ENCODE results near the gene DDX42. TPM values are rescaled to one million over a fixed set of nuclear protein-coding genes. Genes with fewer than 3 reads are reported as not detected.

Gene DDX42
- total RNA-seq: 100 to 1,000 TPM; 106 to 116 TPM

GRCh38 chr17:63774141-63774968 is at the start of gene DDX42:
Gene DDX42 (plus strand): TSS chr17:63774170. CDS start chr17:63787050, 12,880 bp downstream.
- DNase-seq: no peak
- no peaks in the 10 kb centered on the region for H3K9me3 Mint-ChIP-seq (ENCODE audit: insufficient read depth)
- peak; percentile 18 for ATAC-seq
- ChIA-PET POLR2A (interaction anchor here (0.6 to 6.0 kb wide), 27 partner anchors 9 to 246 kb away, joined by 3 to 64 read pairs (median 6); partner anchors contain the start of genes DCAF7, FTSJ3, ICAM2 and PSMC5), CTCF (interaction anchor here (0.6 to 3.5 kb wide), 24 partner anchors 9 to 144 kb away, joined by 3 to 15 read pairs (median 4); partner anchors contain the start of gene STRADA)
- peak within 1 kb of the TSS; percentile 100 for H3K27ac Mint-ChIP-seq
- H3K36me3 Mint-ChIP-seq (ENCODE audit: low read depth): peaks cover 54% of the 10 kb centered on the region
- H3K27me3 Mint-ChIP-seq (ENCODE audit: low read depth): no peaks in the 10 kb centered on the region
- H3K4me1 Mint-ChIP-seq (ENCODE audit: low read depth): peaks cover 50% of the 10 kb centered on the region
- H3K4me3 Mint-ChIP-seq: peak within 1 kb of the TSS; percentile 98

GRCh38 chr17:63735691-63736090 is 38.3 kb upstream of the DDX42 start:
- ATAC-seq: no peak
- Mint-ChIP-seq H3K4me3 (no peak overlapping the region), H3K27me3 (ENCODE audit: low read depth) (no peaks in the 10 kb centered on the region), H3K27ac (no peak overlapping the region), H3K36me3 (ENCODE audit: low read depth) (peaks cover 13% of the 10 kb centered on the region), H3K4me1 (ENCODE audit: low read depth) (peaks cover 15% of the 10 kb centered on the region), H3K9me3 (ENCODE audit: insufficient read depth) (no peaks in the 10 kb centered on the region)
- no peak for DNase-seq
- ChIA-PET POLR2A (interaction anchor here (1.2 kb wide), 1 partner anchor 37 kb away, joined by 3 read pairs; the partner anchor contains the start of gene CCDC47), CTCF (interaction anchor here (0.7 to 1.5 kb wide), 3 partner anchors 26 to 124 kb away, joined by 3 to 4 read pairs (median 3); no protein-coding TSS in a partner anchor)

GRCh38 chr17:63740464-63741142 is 33.4 kb upstream of the DDX42 start:
- no peaks in the 10 kb centered on the region for H3K9me3 Mint-ChIP-seq (ENCODE audit: insufficient read depth)
- CTCF ChIA-PET: interaction anchor here (0.9 to 1.6 kb wide), 6 partner anchors 9 to 391 kb away, joined by 3 to 5 read pairs (median 4); no protein-coding TSS in a partner anchor

GRCh38 chr17:63741143-63741407 is 32.9 kb upstream of the DDX42 start:
- H3K9me3 Mint-ChIP-seq (ENCODE audit: insufficient read depth): no peaks in the 10 kb centered on the region
- H3K4me1 Mint-ChIP-seq (ENCODE audit: low read depth): peaks cover 41% of the 10 kb centered on the region
- H3K27ac Mint-ChIP-seq: peak overlapping the region; percentile 92
- ChIA-PET POLR2A (interaction anchor here (0.7 to 3.2 kb wide), 8 partner anchors 9 to 53 kb away, joined by 3 to 63 read pairs (median 7); partner anchors contain the start of genes CCDC47 and DDX42), CTCF (interaction anchor here (0.9 to 1.6 kb wide), 6 partner anchors 9 to 391 kb away, joined by 3 to 5 read pairs (median 4); no protein-coding TSS in a partner anchor)
- peaks cover 18% of the 10 kb centered on the region for H3K36me3 Mint-ChIP-seq (ENCODE audit: low read depth)
- H3K27me3 Mint-ChIP-seq (ENCODE audit: low read depth): no peaks in the 10 kb centered on the region
- ATAC-seq: no peak
- peak overlapping the region; percentile 94 for H3K4me3 Mint-ChIP-seq
- no peak for DNase-seq

More at GRCh38 chr17:63740464-63741142, 33.4 kb upstream of the DDX42 start:
- peaks cover 38% of the 10 kb centered on the region for H3K4me1 Mint-ChIP-seq (ENCODE audit: low read depth)
- no peaks in the 10 kb centered on the region for H3K27me3 Mint-ChIP-seq (ENCODE audit: low read depth)
- ATAC-seq (no peak), DNase-seq (no peak)
- H3K4me3 Mint-ChIP-seq: peak overlapping the region; percentile 94
- H3K36me3 Mint-ChIP-seq (ENCODE audit: low read depth): peaks cover 13% of the 10 kb centered on the region
- peak overlapping the region; percentile 92 for H3K27ac Mint-ChIP-seq
- POLR2A ChIA-PET: interaction anchor here (0.7 to 3.2 kb wide), 10 partner anchors 8 to 86 kb away, joined by 3 to 63 read pairs (median 4); partner anchors contain the start of genes CCDC47, DDX42 and PSMC5

GRCh38 chr17:63741408-63742173 is 32.4 kb upstream of the DDX42 start, which contains the start of gene STRADA:
Gene STRADA (minus strand): TSS chr17:63741799. CDS start chr17:63728369, 13,430 bp downstream.
- peaks cover 41% of the 10 kb centered on the region for H3K4me1 Mint-ChIP-seq (ENCODE audit: low read depth)
- peak; percentile 99 for DNase-seq
- no peaks in the 10 kb centered on the region for H3K9me3 Mint-ChIP-seq (ENCODE audit: insufficient read depth)
- ChIA-PET CTCF (interaction anchor here (0.9 to 1.6 kb wide), 13 partner anchors 10 to 390 kb away, joined by 3 to 13 read pairs (median 4); partner anchors contain the start of genes CCDC47 and DDX42), POLR2A (interaction anchor here (0.7 to 3.2 kb wide), 21 partner anchors 9 to 100 kb away, joined by 3 to 63 read pairs (median 5); partner anchors contain the start of genes CCDC47, DDX42 and LIMD2)
- peak within 1 kb of the TSS; percentile 94 for H3K4me3 Mint-ChIP-seq
- H3K36me3 Mint-ChIP-seq (ENCODE audit: low read depth): peaks cover 20% of the 10 kb centered on the region
- no peaks in the 10 kb centered on the region for H3K27me3 Mint-ChIP-seq (ENCODE audit: low read depth)
- peak; percentile 96 for ATAC-seq
- peak within 1 kb of the TSS; percentile 92 for H3K27ac Mint-ChIP-seq

GRCh38 chr17:63751806-63752205 is 22.2 kb upstream of the DDX42 start:
- peak overlapping the region; percentile 64 for H3K4me3 Mint-ChIP-seq
- H3K36me3 Mint-ChIP-seq (ENCODE audit: low read depth): peaks cover 49% of the 10 kb centered on the region
- H3K27ac Mint-ChIP-seq: peak overlapping the region; percentile 92
- H3K27me3 Mint-ChIP-seq (ENCODE audit: low read depth): no peaks in the 10 kb centered on the region
- ChIA-PET CTCF (interaction anchor here (0.8 to 1.1 kb wide), 4 partner anchors 10 to 23 kb away, joined by 3 to 4 read pairs (median 3); partner anchors contain the start of genes CCDC47 and DDX42), POLR2A (interaction anchor here (1.0 to 2.7 kb wide), 3 partner anchors 9 to 53 kb away, joined by 3 to 14 read pairs (median 8); partner anchors contain the start of genes CCDC47 and DDX42)
- DNase-seq: peak; percentile 50
- H3K4me1 Mint-ChIP-seq (ENCODE audit: low read depth): peaks cover 11% of the 10 kb centered on the region
- ATAC-seq: peak; percentile 79
- H3K9me3 Mint-ChIP-seq (ENCODE audit: insufficient read depth): no peaks in the 10 kb centered on the region

GRCh38 chr17:63752707-63753106 is 21.3 kb upstream of the DDX42 start:
- no peaks in the 10 kb centered on the region for H3K9me3 Mint-ChIP-seq (ENCODE audit: insufficient read depth)
- H3K4me1 Mint-ChIP-seq (ENCODE audit: low read depth): peaks cover 9% of the 10 kb centered on the region
- H3K36me3 Mint-ChIP-seq (ENCODE audit: low read depth): peaks cover 46% of the 10 kb centered on the region
- DNase-seq: no peak
- no peak overlapping the region for H3K27ac Mint-ChIP-seq
- no peaks in the 10 kb centered on the region for H3K27me3 Mint-ChIP-seq (ENCODE audit: low read depth)
- ChIA-PET CTCF (interaction anchor here (0.8 to 1.1 kb wide), 4 partner anchors 9 to 22 kb away, joined by 3 to 4 read pairs (median 3); partner anchors contain the start of genes CCDC47 and DDX42), POLR2A (interaction anchor here (1.3 to 2.7 kb wide), 2 partner anchors 10 to 21 kb away, joined by 8 to 14 read pairs; partner anchors contain the start of genes CCDC47 and DDX42)
- no peak overlapping the region for H3K4me3 Mint-ChIP-seq
- no peak for ATAC-seq

GRCh38 chr17:63753215-63753614 is 20.8 kb upstream of the DDX42 start:
- DNase-seq (no peak), ATAC-seq (no peak)
- H3K4me1 Mint-ChIP-seq (ENCODE audit: low read depth): peaks cover 9% of the 10 kb centered on the region
- H3K4me3 Mint-ChIP-seq: no peak overlapping the region
- H3K9me3 Mint-ChIP-seq (ENCODE audit: insufficient read depth): no peaks in the 10 kb centered on the region
- ChIA-PET CTCF (no interaction called here), POLR2A (interaction anchor here (1.3 kb wide), 1 partner anchor 21 kb away, joined by 8 read pairs; the partner anchor contains the start of genes CCDC47 and DDX42)
- peaks cover 49% of the 10 kb centered on the region for H3K36me3 Mint-ChIP-seq (ENCODE audit: low read depth)
- H3K27ac Mint-ChIP-seq: no peak overlapping the region
- no peaks in the 10 kb centered on the region for H3K27me3 Mint-ChIP-seq (ENCODE audit: low read depth)

- Mint-ChIP-seq H3K4me3 (no peak overlapping the region), H3K36me3 (ENCODE audit: low read depth) (peaks cover 50% of the 10 kb centered on the region), H3K9me3 (ENCODE audit: insufficient read depth) (no peaks in the 10 kb centered on the region), H3K27ac (no peak overlapping the region), H3K27me3 (ENCODE audit: low read depth) (no peaks in the 10 kb centered on the region), H3K4me1 (ENCODE audit: low read depth) (peaks cover 9% of the 10 kb centered on the region)
- ChIA-PET CTCF (no interaction called here), POLR2A (no interaction called here)
- ATAC-seq (no peak), DNase-seq (no peak)
Observed at GRCh38 chr17:63754046-63754445, 19.9 kb upstream of the DDX42 start.

GRCh38 chr17:63758428-63758827 is 15.5 kb upstream of the DDX42 start:
- no peak for ATAC-seq
- Mint-ChIP-seq H3K4me3 (no peak overlapping the region), H3K27ac (no peak overlapping the region), H3K9me3 (ENCODE audit: insufficient read depth) (no peaks in the 10 kb centered on the region), H3K4me1 (ENCODE audit: low read depth) (peaks cover 15% of the 10 kb centered on the region), H3K27me3 (ENCODE audit: low read depth) (no peaks in the 10 kb centered on the region), H3K36me3 (ENCODE audit: low read depth) (peaks cover 55% of the 10 kb centered on the region)
- no peak for DNase-seq
- POLR2A ChIA-PET: interaction anchor here (1.0 kb wide), 1 partner anchor 60 kb away, joined by 3 read pairs; no protein-coding TSS in a partner anchor
- CTCF ChIA-PET: no interaction called here
